DOHH2 (cell line): ENCODE measurements around the gene FARS2.

ENCODE experiments used
- CTCF ChIP-seq: fragments of 200-600 bp; sonication (generic); IDR thresholded peaks from one replicate; pipeline ENCODE4 v1.5.1; 2014; ENCODE audit warnings: antibody characterized with exemption, mild to moderate bottlenecking, low read depth, low read length; ENCODE audit not compliant: poor library complexity, severe bottlenecking
- EZH2phosphoT487 ChIP-seq: fragments of 200-600 bp; sonication (generic); IDR thresholded peaks from 2 replicates; pipeline ENCODE4 v1.6.1; 2017; ENCODE audit warnings: borderline replicate concordance, mild to moderate bottlenecking, antibody characterized with exemption, low read length, moderate library complexity, mixed read lengths

GRCh38 chr6:5318617-5319272 is 57.4 kb downstream of the FARS2 start:
- TF ChIP-seq CTCF (no peak), EZH2phosphoT487 (no peak)
